OCI-LY1 (cell line): ENCODE data around the gene CLVS2.

Experiments
- H2AFZ ChIP-seq: fragments of 200-600 bp; sonication (generic), shearing (Covaris generic); 2 replicates; pipeline ENCODE4 v1.6.0; 2014; ENCODE audit warnings: antibody characterized with exemption, mild to moderate bottlenecking, low read length
- H3F3A ChIP-seq: fragments of 200-600 bp; sonication (generic), shearing (Covaris generic); 2 replicates; pipeline ENCODE4 v1.6.0; 2014; ENCODE audit warnings: mild to moderate bottlenecking, antibody characterized with exemption, low read length, moderate library complexity; ENCODE audit not compliant: insufficient read depth
- H3K27ac ChIP-seq: fragments of 200-600 bp; sonication (generic); 2 replicates; pipeline ENCODE4 v1.5.1; 2014; ENCODE audit warnings: low read length, mixed run types, mild to moderate bottlenecking, low read depth; ENCODE audit not compliant: poor library complexity, severe bottlenecking
- H3K27me3 ChIP-seq: fragments of 200-600 bp; sonication (generic); 2 replicates; pipeline ENCODE4 v1.6.0; 2014; ENCODE audit warnings: antibody characterized with exemption, mild to moderate bottlenecking, low read length, moderate library complexity; ENCODE audit not compliant: insufficient read depth
- H3K36me3 ChIP-seq: fragments of 200-600 bp; sonication (generic); 2 replicates; pipeline ENCODE4 v1.6.1; 2014; ENCODE audit warnings: mild to moderate bottlenecking, antibody characterized with exemption, low read length, moderate library complexity, mixed read lengths; ENCODE audit not compliant: insufficient read depth
- H3K4me1 ChIP-seq: fragments of 200-600 bp; sonication (generic); 2 replicates; pipeline ENCODE4 v1.5.1; 2014; ENCODE audit warnings: mild to moderate bottlenecking, low read length, moderate library complexity; ENCODE audit not compliant: insufficient read depth, severe bottlenecking
- H3K4me2 ChIP-seq: fragments of 200-600 bp; sonication (generic), shearing (Covaris generic); 2 replicates; pipeline ENCODE4 v1.6.1; 2014; ENCODE audit warnings: low read length
- H3K4me3 ChIP-seq: fragments of 200-600 bp; sonication (generic); 2 replicates; pipeline ENCODE4 v1.5.1; 2014; ENCODE audit warnings: low read length, low read depth, mild to moderate bottlenecking, mixed read lengths; ENCODE audit not compliant: poor library complexity, severe bottlenecking
- H3K79me2 ChIP-seq: fragments of 200-600 bp; shearing (Covaris generic); 2 replicates; pipeline ENCODE4 v1.6.1; 2016; ENCODE audit warnings: mixed run types, low read length, mixed read lengths; ENCODE audit not compliant: insufficient read depth
- H3K9ac ChIP-seq: fragments of 200-600 bp; sonication (generic), shearing (Covaris generic); 2 replicates; pipeline ENCODE4 v1.6.1; 2014; ENCODE audit warnings: mild to moderate bottlenecking, low read length, mixed read lengths
- H3K9me2 ChIP-seq: fragments of 200-600 bp; sonication (generic), shearing (Covaris generic); 2 replicates; pipeline ENCODE4 v1.6.1; 2014; ENCODE audit warnings: low read depth, mild to moderate bottlenecking, low read length, mixed read lengths
- H3K9me3 ChIP-seq: fragments of 200-600 bp; shearing (Covaris generic); 2 replicates; pipeline ENCODE4 v1.6.1; 2014; ENCODE audit warnings: low read length, mixed read lengths
- H4K20me1 ChIP-seq: fragments of 200-600 bp; sonication (generic), shearing (Covaris generic); 2 replicates; pipeline ENCODE4 v1.6.0; 2016; ENCODE audit warnings: mild to moderate bottlenecking, low read length; ENCODE audit not compliant: insufficient read depth
- CTCF ChIP-seq: fragments of 200-600 bp; sonication (generic), shearing (Covaris generic); IDR thresholded peaks from 2 replicates; pipeline ENCODE4 v1.5.1; 2017; ENCODE audit warnings: mild to moderate bottlenecking, antibody characterized with exemption, low read length, moderate library complexity, mixed read lengths
- EZH2 ChIP-seq: fragments of 200-600 bp; sonication (generic), shearing (Covaris generic); IDR thresholded peaks from 2 replicates; pipeline ENCODE4 v1.8.0; 2017; ENCODE audit warnings: borderline replicate concordance, mixed run types, mild to moderate bottlenecking, antibody characterized with exemption, low read length, moderate library complexity, mixed read lengths

The CLVS2 gene

GRCh38 chr6:123014835-123015234 lies 18.8 kb downstream of the CLVS2 start:
- no peak overlapping the region for H3K4me3 ChIP-seq
- H3K36me3 ChIP-seq = no peaks in the 10 kb centered on the region
- no peaks in the 10 kb centered on the region for H3F3A ChIP-seq
- no peaks in the 10 kb centered on the region for H3K4me1 ChIP-seq
- H4K20me1 ChIP-seq = no peaks in the 10 kb centered on the region
- no peak overlapping the region for H3K9ac ChIP-seq
- no peak overlapping the region for H3K27ac ChIP-seq
- H3K79me2 ChIP-seq = no peaks in the 10 kb centered on the region
- TF ChIP-seq EZH2 = no peak
- no peak for TF ChIP-seq CTCF
- no peak overlapping the region for H2AFZ ChIP-seq
- H3K9me3 ChIP-seq = no peaks in the 10 kb centered on the region
- H3K27me3 ChIP-seq = no peaks in the 10 kb centered on the region
- H3K4me2 ChIP-seq = no peak overlapping the region
- H3K9me2 ChIP-seq = no peaks in the 10 kb centered on the region

DNA sequence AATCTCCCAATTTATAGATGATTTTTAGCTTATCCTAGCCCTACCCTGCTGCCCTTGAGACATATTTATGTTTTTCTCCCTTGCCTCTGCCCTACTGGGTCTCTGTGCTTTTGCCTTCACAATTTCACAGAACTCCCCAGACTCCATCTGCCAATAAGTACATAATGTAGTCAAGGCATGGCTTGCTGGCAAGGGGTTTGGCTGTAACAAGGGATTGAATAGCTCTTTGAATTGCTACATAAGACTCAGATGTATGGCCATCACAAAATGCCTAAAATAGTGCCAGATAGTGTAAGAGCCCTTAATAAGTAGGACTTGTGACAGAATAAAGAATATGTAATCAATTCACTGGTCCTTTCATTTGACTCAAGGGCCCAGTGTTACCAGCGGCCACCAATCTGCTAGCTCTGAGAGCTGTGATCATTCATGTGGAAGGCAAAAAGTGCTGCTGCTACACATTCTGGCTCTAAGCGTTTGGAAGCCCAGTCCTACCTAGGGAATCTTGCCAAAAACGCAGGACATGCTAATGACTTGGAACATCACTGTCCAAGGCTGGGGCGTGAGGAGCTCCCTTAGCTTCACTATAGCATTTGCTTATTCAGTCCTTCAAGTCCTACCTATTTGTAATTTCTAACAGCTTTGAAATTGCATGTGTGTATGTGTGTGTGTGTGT lies 20.5 kb downstream of the CLVS2 start:
- no peaks in the 10 kb centered on the region for H3K27me3 ChIP-seq
- no peaks in the 10 kb centered on the region for H4K20me1 ChIP-seq
- H3K9me3 ChIP-seq = no peaks in the 10 kb centered on the region
- H3K4me3 ChIP-seq = no peak overlapping the region
- no peaks in the 10 kb centered on the region for H3K9me2 ChIP-seq
- H3K36me3 ChIP-seq = no peaks in the 10 kb centered on the region
- H3K79me2 ChIP-seq = no peaks in the 10 kb centered on the region
- TF ChIP-seq CTCF (no peak), EZH2 (no peak)
- H3F3A ChIP-seq = no peaks in the 10 kb centered on the region
- no peak overlapping the region for H3K27ac ChIP-seq
- no peaks in the 10 kb centered on the region for H3K4me1 ChIP-seq
- H3K9ac ChIP-seq = no peak overlapping the region
- no peak overlapping the region for H3K4me2 ChIP-seq
- no peak overlapping the region for H2AFZ ChIP-seq

- Histone ChIP-seq H3K4me2 (no peak overlapping the region), H3F3A (no peaks in the 10 kb centered on the region), H2AFZ (no peak overlapping the region), H4K20me1 (no peaks in the 10 kb centered on the region), H3K4me1 (no peaks in the 10 kb centered on the region), H3K27me3 (no peaks in the 10 kb centered on the region), H3K9me3 (no peaks in the 10 kb centered on the region), H3K36me3 (no peaks in the 10 kb centered on the region), H3K9me2 (no peaks in the 10 kb centered on the region), H3K27ac (no peak overlapping the region), H3K79me2 (no peaks in the 10 kb centered on the region), H3K4me3 (no peak overlapping the region), H3K9ac (no peak overlapping the region)
- TF ChIP-seq EZH2 (no peak), CTCF (no peak)
Measured at GRCh38 chr6:123017104-123017682, 21.2 kb downstream of the CLVS2 start.
